HFFc6 (cell line): Measurements from ENCODE around the gene RAB3D. TPM values are rescaled to one million over a fixed set of nuclear protein-coding genes. Genes with fewer than 3 reads are reported as not detected.

Experiments used
- DNase-seq: peaks from one replicate; pipeline ENCODE4 v3.0.0-alpha.2; 2018
- H3K27ac Mint-ChIP-seq: 2 replicates; pipeline ENCODE4 v1.8.0; 2020; ENCODE audit warnings: mild to moderate bottlenecking, mixed read lengths
- H3K27me3 Mint-ChIP-seq: 2 replicates; pipeline ENCODE4 v1.8.0; 2021; ENCODE audit warnings: mild to moderate bottlenecking, moderate library complexity, mixed read lengths; ENCODE audit not compliant: insufficient read depth
- H3K36me3 Mint-ChIP-seq: 2 replicates; pipeline ENCODE4 v1.8.0; 2021; ENCODE audit warnings: low read depth, mixed read lengths
- H3K4me1 Mint-ChIP-seq: 2 replicates; pipeline ENCODE4 v1.8.0; 2020; ENCODE audit warnings: low read depth, mixed read lengths
- H3K4me3 Mint-ChIP-seq: 2 replicates; pipeline ENCODE4 v1.8.0; 2020; ENCODE audit warnings: mild to moderate bottlenecking, moderate library complexity, mixed read lengths
- H3K9me3 Mint-ChIP-seq: 2 replicates; pipeline ENCODE4 v1.8.0; 2020; ENCODE audit warnings: mild to moderate bottlenecking, mixed read lengths
- CTCF ChIP-seq: fragments of 200-600 bp; sonication (generic); IDR thresholded peaks from 2 replicates; pipeline ENCODE4 v1.5.0; 2021; ENCODE audit warnings: antibody characterized with exemption, mild to moderate bottlenecking
- total RNA-seq, 6 experiments: library from RNA; stranded (reverse); fragmentation: NEBNext Ultra II Directional; extraction: Animal tissue kit (Norgen Biotek cat#: 25700); gene quantifications; 2 replicates in 1 of 6; 3 replicates in 5 of 6; pipeline ENCODE4 v1.2.3, GENCODE V29; 2021

RAB3D gene
- total RNA-seq, 6 experiments from 2014 or later: 6.7 to 11.1 (median 8.7) TPM

- Mint-ChIP-seq H3K27me3 (peaks cover 2% of the 10 kb centered on the region; the same call in 1 of the 2 replicates), H3K36me3 (no peaks in the 10 kb centered on the region), H3K4me1 (peaks cover 18% of the 10 kb centered on the region), H3K4me3 (peak overlapping the region; percentile 85), H3K9me3 (no peaks in the 10 kb centered on the region), H3K27ac (peak overlapping the region; percentile 76)
- DNase-seq: peak; percentile 88
- peak; percentile 98 for TF ChIP-seq CTCF
Measured at GRCh38 chr19:11293433-11294389, 45.7 kb downstream of the RAB3D start.

- H3K4me3 Mint-ChIP-seq: no peak overlapping the region
- no peaks in the 10 kb centered on the region; the same call in 1 of the 2 replicates for H3K27me3 Mint-ChIP-seq
- H3K36me3 Mint-ChIP-seq: no peaks in the 10 kb centered on the region
- no peak overlapping the region for H3K27ac Mint-ChIP-seq
- H3K9me3 Mint-ChIP-seq: no peaks in the 10 kb centered on the region
- no peak for DNase-seq
- peaks cover 23% of the 10 kb centered on the region for H3K4me1 Mint-ChIP-seq
- no peak for TF ChIP-seq CTCF
Measured at GRCh38 chr19:11291991-11292390, 47.5 kb downstream of the RAB3D start.

- Mint-ChIP-seq H3K4me1 (peaks cover 26% of the 10 kb centered on the region), H3K27ac (no peak overlapping the region), H3K4me3 (no peak overlapping the region), H3K36me3 (no peaks in the 10 kb centered on the region), H3K27me3 (no peaks in the 10 kb centered on the region; the same call in 1 of the 2 replicates), H3K9me3 (no peaks in the 10 kb centered on the region)
- no peak for TF ChIP-seq CTCF
- no peak for DNase-seq
Measured at GRCh38 chr19:11291415-11291814, 48.0 kb downstream of the RAB3D start.

GRCh38 chr19:11290256-11290655 lies 49.2 kb downstream of the RAB3D start:
- no peak for DNase-seq
- no peaks in the 10 kb centered on the region; the same call in 1 of the 2 replicates for H3K27me3 Mint-ChIP-seq
- no peaks in the 10 kb centered on the region for H3K36me3 Mint-ChIP-seq
- H3K4me3 Mint-ChIP-seq: no peak overlapping the region
- peaks cover 22% of the 10 kb centered on the region for H3K4me1 Mint-ChIP-seq
- H3K27ac Mint-ChIP-seq: no peak overlapping the region
- H3K9me3 Mint-ChIP-seq: no peaks in the 10 kb centered on the region
- no peak for TF ChIP-seq CTCF

- Mint-ChIP-seq H3K4me3 (no peak overlapping the region), H3K27ac (no peak overlapping the region), H3K36me3 (no peaks in the 10 kb centered on the region), H3K9me3 (no peaks in the 10 kb centered on the region), H3K27me3 (peaks cover 1% of the 10 kb centered on the region), H3K4me1 (peaks cover 11% of the 10 kb centered on the region)
- TF ChIP-seq CTCF: peak; percentile 77
- DNase-seq: no peak
Measured at GRCh38 chr19:11288349-11288748, 51.1 kb downstream of the RAB3D start.
